GM10847 (cell line): ENCODE data around the gene CTSD.

Experiments
- POLR2A ChIP-seq: IDR thresholded peaks from 2 replicates; pipeline ENCODE4 v1.6.1; 2011; ENCODE audit not compliant: insufficient read length; ENCODE audit errors: extremely low read depth

Gene CTSD

GRCh38 chr11:1776331-1776851 is 12.7 kb upstream of the CTSD start:
- no peak for TF ChIP-seq POLR2A

GRCh38 chr11:1774886-1775285 is 11.2 kb upstream of the CTSD start:
- no peak for TF ChIP-seq POLR2A

- TF ChIP-seq POLR2A: no peak
Measured at GRCh38 chr11:1773994-1774550, 10.3 kb upstream of the CTSD start.

GRCh38 chr11:1773131-1773993 is 9.6 kb upstream of the CTSD start:
- no peak for TF ChIP-seq POLR2A

GRCh38 chr11:1772270-1773130 is 8.8 kb upstream of the CTSD start:
- TF ChIP-seq POLR2A: no peak

GRCh38 chr11:1771700-1772099 is 8.0 kb upstream of the CTSD start:
- no peak for TF ChIP-seq POLR2A

GRCh38 chr11:1771273-1771672 is 7.5 kb upstream of the CTSD start:
- TF ChIP-seq POLR2A: no peak

- no peak for TF ChIP-seq POLR2A
Measured at GRCh38 chr11:1770528-1770927, 6.8 kb upstream of the CTSD start.

GRCh38 chr11:1770061-1770460 is 6.3 kb upstream of the CTSD start:
- no peak for TF ChIP-seq POLR2A

- TF ChIP-seq POLR2A: no peak
Measured at GRCh38 chr11:1768141-1768469, 4.4 kb upstream of the CTSD start.

- TF ChIP-seq POLR2A: no peak
Measured at GRCh38 chr11:1767399-1768140, 3.8 kb upstream of the CTSD start.

- TF ChIP-seq POLR2A: no peak
Measured at GRCh38 chr11:1766719-1767398, 3.1 kb upstream of the CTSD start.

- no peak for TF ChIP-seq POLR2A
Measured at GRCh38 chr11:1765871-1766718, 2.4 kb upstream of the CTSD start.
